ENCODE measurements around the gene KCNK17. TPM values are rescaled to one million over a fixed set of nuclear protein-coding genes. Genes with fewer than 3 reads are reported as not detected.

The KCNK17 gene
- total RNA-seq, 5 donors from 2014 or later (not counting 1 experiment from before 2014, with no cell fraction given) = 0.38 TPM; not detected in 4

- Mint-ChIP-seq H3K36me3 (no peaks in the 10 kb centered on the region), H3K9me3 (no peaks in the 10 kb centered on the region), H3K4me1 (peaks cover 0 to 5% (median 0%) of the 10 kb centered on the region in 3 donors), H3K4me3 (no peak overlapping the region), H3K27ac (no peak overlapping the region), H3K27me3 (peaks cover 20 to 33% of the 10 kb centered on the region in 2 donors)
- Histone ChIP-seq H3K27me3 (replicated peaks in 1 of 2; ENCODE audit: control insufficient read depth in 2 of 2, extremely low read depth in 1 of 2, insufficient read depth in 2 of 2, low read length in 1 of 2) (peaks cover 0 to 34% of the 10 kb centered on the region in 2 experiments), H3K27ac (ENCODE audit: low read length) (no peak overlapping the region), H3K36me3 (ENCODE audit: control insufficient read depth in 2 of 2, extremely low read depth in 1 of 2, insufficient read depth in 1 of 2, low read length in 1 of 2) (no peaks in the 10 kb centered on the region), H3K9me3 (no peaks in the 10 kb centered on the region), H3K4me1 (ENCODE audit: control insufficient read depth in 1 of 2, extremely low read depth in 1 of 2, insufficient read depth in 2 of 2, low read length in 2 of 2) (no peaks in the 10 kb centered on the region), H3K4me3 (ENCODE audit: control insufficient read depth in 1 of 2, extremely low read depth in 1 of 2, low read length in 1 of 2) (no peak overlapping the region)
- CTCF ChIA-PET = no interaction called here
- no CpG with 5 or more reads among the region's 3 CpGs for WGBS (ENCODE audit: insufficient coverage)
- ATAC-seq (replicated peaks in 1 of 4) = no peak
- POLR2A ChIA-PET = no interaction called here
- no peak for DNase-seq
Measured at GRCh38 chr6:39330476-39330875, 16.3 kb upstream of the KCNK17 start.

GRCh38 chr6:39330057-39330456 is 15.8 kb upstream of the KCNK17 start:
- Mint-ChIP-seq H3K4me3 (no peak overlapping the region), H3K4me1 (peaks cover 0 to 5% (median 0%) of the 10 kb centered on the region in 3 donors), H3K27me3 (peaks cover 20 to 33% of the 10 kb centered on the region in 2 donors), H3K27ac (no peak overlapping the region), H3K9me3 (no peaks in the 10 kb centered on the region), H3K36me3 (no peaks in the 10 kb centered on the region)
- Histone ChIP-seq H3K27ac (ENCODE audit: low read length) (no peak overlapping the region), H3K9me3 (no peaks in the 10 kb centered on the region), H3K27me3 (replicated peaks in 1 of 2; ENCODE audit: control insufficient read depth in 2 of 2, extremely low read depth in 1 of 2, insufficient read depth in 2 of 2, low read length in 1 of 2) (peaks cover 0 to 34% of the 10 kb centered on the region in 2 experiments), H3K4me1 (ENCODE audit: control insufficient read depth in 1 of 2, extremely low read depth in 1 of 2, insufficient read depth in 2 of 2, low read length in 2 of 2) (no peaks in the 10 kb centered on the region), H3K36me3 (ENCODE audit: control insufficient read depth in 2 of 2, extremely low read depth in 1 of 2, insufficient read depth in 1 of 2, low read length in 1 of 2) (no peaks in the 10 kb centered on the region), H3K4me3 (ENCODE audit: control insufficient read depth in 1 of 2, extremely low read depth in 1 of 2, low read length in 1 of 2) (no peak overlapping the region)
- CTCF ChIA-PET = no interaction called here
- ATAC-seq (replicated peaks in 1 of 4) = no peak
- peak in 1 of 35 experiments; percentile 19 for DNase-seq
- 94% methylated on average over 2 of the region's 3 CpGs for WGBS (ENCODE audit: insufficient coverage)
- POLR2A ChIA-PET = no interaction called here

GRCh38 chr6:39328066-39328465 is 13.8 kb upstream of the KCNK17 start:
- Mint-ChIP-seq H3K4me1 (peaks cover 0 to 3% (median 0%) of the 10 kb centered on the region in 3 donors), H3K9me3 (no peaks in the 10 kb centered on the region), H3K27me3 (peaks cover 20 to 35% of the 10 kb centered on the region in 2 donors), H3K36me3 (no peaks in the 10 kb centered on the region), H3K27ac (no peak overlapping the region), H3K4me3 (no peak overlapping the region)
- POLR2A ChIA-PET = no interaction called here
- CTCF ChIA-PET = interaction anchor here in 1 of 2 donors (0.9 kb wide), 1 partner anchor 23 kb away, joined by 3 read pairs; no protein-coding TSS in a partner anchor
- Histone ChIP-seq H3K4me3 (ENCODE audit: control insufficient read depth in 1 of 2, extremely low read depth in 1 of 2, low read length in 1 of 2) (no peak overlapping the region), H3K36me3 (ENCODE audit: control insufficient read depth in 2 of 2, extremely low read depth in 1 of 2, insufficient read depth in 1 of 2, low read length in 1 of 2) (no peaks in the 10 kb centered on the region), H3K4me1 (ENCODE audit: control insufficient read depth in 1 of 2, extremely low read depth in 1 of 2, insufficient read depth in 2 of 2, low read length in 2 of 2) (no peaks in the 10 kb centered on the region), H3K27me3 (replicated peaks in 1 of 2; ENCODE audit: control insufficient read depth in 2 of 2, extremely low read depth in 1 of 2, insufficient read depth in 2 of 2, low read length in 1 of 2) (peaks cover 0 to 39% of the 10 kb centered on the region in 2 experiments), H3K9me3 (no peaks in the 10 kb centered on the region), H3K27ac (ENCODE audit: low read length) (no peak overlapping the region)
- WGBS (ENCODE audit: insufficient coverage) = 95% methylated on average over 3 of the region's 12 CpGs
- no peak for DNase-seq
- ATAC-seq (replicated peaks in 1 of 4) = no peak

GRCh38 chr6:39327507-39327906 is 13.3 kb upstream of the KCNK17 start:
- no peaks in the 10 kb centered on the region for H3K36me3 Mint-ChIP-seq
- ChIA-PET CTCF (no interaction called here), POLR2A (no interaction called here)
- H3K4me1 Mint-ChIP-seq = peaks cover 0 to 3% (median 0%) of the 10 kb centered on the region in 3 donors
- no peak overlapping the region for H3K4me3 Mint-ChIP-seq
- Histone ChIP-seq H3K4me1 (ENCODE audit: control insufficient read depth in 1 of 2, extremely low read depth in 1 of 2, insufficient read depth in 2 of 2, low read length in 2 of 2) (no peaks in the 10 kb centered on the region), H3K36me3 (ENCODE audit: control insufficient read depth in 2 of 2, extremely low read depth in 1 of 2, insufficient read depth in 1 of 2, low read length in 1 of 2) (no peaks in the 10 kb centered on the region), H3K4me3 (ENCODE audit: control insufficient read depth in 1 of 2, extremely low read depth in 1 of 2, low read length in 1 of 2) (no peak overlapping the region), H3K9me3 (no peaks in the 10 kb centered on the region), H3K27ac (ENCODE audit: low read length) (no peak overlapping the region), H3K27me3 (replicated peaks in 1 of 2; ENCODE audit: control insufficient read depth in 2 of 2, extremely low read depth in 1 of 2, insufficient read depth in 2 of 2, low read length in 1 of 2) (peaks cover 0 to 42% of the 10 kb centered on the region in 2 experiments)
- no peaks in the 10 kb centered on the region for H3K9me3 Mint-ChIP-seq
- H3K27me3 Mint-ChIP-seq = peaks cover 15 to 29% of the 10 kb centered on the region in 2 donors
- H3K27ac Mint-ChIP-seq = no peak overlapping the region
- no peak for DNase-seq
- no peak for ATAC-seq (replicated peaks in 1 of 4)
- WGBS (ENCODE audit: insufficient coverage) = 67% methylated on average over 1 of the region's 5 CpGs

GRCh38 chr6:39322306-39322850 is 8.2 kb upstream of the KCNK17 start, which contains the start of gene KCNK16:
Gene KCNK16 (minus strand): TSS chr6:39322702. CDS start chr6:39322540, 162 bp downstream.
- 83% methylated on average over 10 of the region's 11 CpGs for WGBS (ENCODE audit: insufficient coverage)
- Mint-ChIP-seq H3K4me1 (no peaks in the 10 kb centered on the region), H3K9me3 (no peaks in the 10 kb centered on the region), H3K27ac (no peak within 1 kb of the TSS), H3K4me3 (no peak within 1 kb of the TSS), H3K27me3 (peaks cover 17 to 23% of the 10 kb centered on the region in 2 donors), H3K36me3 (no peaks in the 10 kb centered on the region)
- H3K27ac ChIP-seq (ENCODE audit: low read length) = no peak within 1 kb of the TSS
- ChIA-PET CTCF (no interaction called here), POLR2A (no interaction called here)
- H3K4me3 ChIP-seq (ENCODE audit: control insufficient read depth in 1 of 2, extremely low read depth in 1 of 2, low read length in 1 of 2) = no peak within 1 kb of the TSS
- no peak for ATAC-seq (replicated peaks in 1 of 4)
- no peaks in the 10 kb centered on the region for H3K4me1 ChIP-seq (ENCODE audit: control insufficient read depth in 1 of 2, extremely low read depth in 1 of 2, insufficient read depth in 2 of 2, low read length in 2 of 2)
- peaks cover 0 to 29% of the 10 kb centered on the region in 2 experiments for H3K27me3 ChIP-seq (replicated peaks in 1 of 2; ENCODE audit: control insufficient read depth in 2 of 2, extremely low read depth in 1 of 2, insufficient read depth in 2 of 2, low read length in 1 of 2)
- H3K9me3 ChIP-seq = no peaks in the 10 kb centered on the region
- no peak for DNase-seq
- H3K36me3 ChIP-seq (ENCODE audit: control insufficient read depth in 2 of 2, extremely low read depth in 1 of 2, insufficient read depth in 1 of 2, low read length in 1 of 2) = no peaks in the 10 kb centered on the region

- Histone ChIP-seq H3K4me1 (ENCODE audit: control insufficient read depth in 1 of 2, extremely low read depth in 1 of 2, insufficient read depth in 2 of 2, low read length in 2 of 2) (no peaks in the 10 kb centered on the region), H3K36me3 (ENCODE audit: control insufficient read depth in 2 of 2, extremely low read depth in 1 of 2, insufficient read depth in 1 of 2, low read length in 1 of 2) (no peaks in the 10 kb centered on the region), H3K27ac (ENCODE audit: low read length) (no peak overlapping the region), H3K9me3 (no peaks in the 10 kb centered on the region), H3K27me3 (replicated peaks in 1 of 2; ENCODE audit: control insufficient read depth in 2 of 2, extremely low read depth in 1 of 2, insufficient read depth in 2 of 2, low read length in 1 of 2) (peaks cover 0 to 30% of the 10 kb centered on the region in 2 experiments), H3K4me3 (ENCODE audit: control insufficient read depth in 1 of 2, extremely low read depth in 1 of 2, low read length in 1 of 2) (no peak overlapping the region)
- Mint-ChIP-seq H3K4me3 (no peak overlapping the region), H3K9me3 (no peaks in the 10 kb centered on the region), H3K36me3 (no peaks in the 10 kb centered on the region), H3K27me3 (peaks cover 20 to 25% of the 10 kb centered on the region in 2 donors), H3K4me1 (no peaks in the 10 kb centered on the region), H3K27ac (no peak overlapping the region)
- ATAC-seq (replicated peaks in 1 of 4) (no peak), DNase-seq (no peak)
- POLR2A ChIA-PET = no interaction called here
- WGBS (ENCODE audit: insufficient coverage) = 59% methylated on average over 2 of the region's 5 CpGs
- CTCF ChIA-PET = no interaction called here
Measured at GRCh38 chr6:39321761-39322160, 7.5 kb upstream of the KCNK17 start.
